ELR (cell line): Measurements from ENCODE around the gene PLXNA4.
A peak's percentile ranks its signal among the peaks of the same experiment; 100 is the strongest.

Source experiments
- DNase-seq: peaks from one replicate; pipeline ENCODE4 v3.0.0-alpha.2; 2015; ENCODE audit warnings: low read depth

PLXNA4 gene

GRCh38 chr7:132500727-132501440, 75.4 kb downstream of the PLXNA4 start:
- DNase-seq = peak; percentile 22

GRCh38 chr7:132499487-132499886, 76.8 kb downstream of the PLXNA4 start:
- no peak for DNase-seq

GRCh38 chr7:132499065-132499464, 77.2 kb downstream of the PLXNA4 start:
- no peak for DNase-seq

- no peak for DNase-seq
These were observed 78.0 kb downstream of the PLXNA4 start for GRCh38 chr7:132498319-132498718.

- no peak for DNase-seq
These were observed 79.2 kb downstream of the PLXNA4 start for GRCh38 chr7:132497098-132497497.

- DNase-seq = no peak
These were observed 80.3 kb downstream of the PLXNA4 start for GRCh38 chr7:132495936-132496335.

GRCh38 chr7:132494474-132494873, 81.8 kb downstream of the PLXNA4 start:
- DNase-seq = no peak

GRCh38 chr7:132492823-132493445, 83.3 kb downstream of the PLXNA4 start:
- DNase-seq = no peak

- peak; percentile 8 for DNase-seq
These were observed 84.8 kb downstream of the PLXNA4 start for GRCh38 chr7:132491391-132491945.

GRCh38 chr7:132490474-132490873, 85.8 kb downstream of the PLXNA4 start:
- no peak for DNase-seq

- DNase-seq = no peak
These were observed 86.5 kb downstream of the PLXNA4 start for GRCh38 chr7:132489776-132490237.

- no peak for DNase-seq
These were observed 87.5 kb downstream of the PLXNA4 start for GRCh38 chr7:132488634-132489302.

GRCh38 chr7:132486274-132486610, 90.0 kb downstream of the PLXNA4 start:
- DNase-seq = no peak

GRCh38 chr7:132485600-132486273, 90.5 kb downstream of the PLXNA4 start:
- DNase-seq = no peak

- DNase-seq = no peak
These were observed 91.1 kb downstream of the PLXNA4 start for GRCh38 chr7:132485136-132485535.

GRCh38 chr7:132482866-132483265, 93.4 kb downstream of the PLXNA4 start:
- no peak for DNase-seq

GRCh38 chr7:132480534-132480933, 95.7 kb downstream of the PLXNA4 start:
- DNase-seq = no peak

GRCh38 chr7:132476541-132476940, 99.7 kb downstream of the PLXNA4 start:
- DNase-seq = no peak

- no peak for DNase-seq
These were observed 100.6 kb downstream of the PLXNA4 start for GRCh38 chr7:132475669-132476116.

- DNase-seq = no peak
These were observed 101.1 kb downstream of the PLXNA4 start for GRCh38 chr7:132475037-132475668.

GRCh38 chr7:132472463-132473120, 103.7 kb downstream of the PLXNA4 start:
- peak; percentile 58 for DNase-seq
